AG09319 (cell line): ENCODE data around the gene SENP7.
"Not testable (repeated sequence)": the region's sequence is repeated elsewhere in the genome, so short reads cannot be mapped to it uniquely, and the experiment has no call there.

Experiments used
- DNase-seq: peaks from one replicate; pipeline ENCODE4 v3.0.0-alpha.2; 2010; ENCODE audit warnings: low read depth; ENCODE audit errors: extremely low read depth
- TF ChIP-seq, protein P1 (sequence below): IDR thresholded peaks from 2 replicates; pipeline ENCODE4 v1.5.1; 2011; ENCODE audit warnings: low read depth, mild to moderate bottlenecking, inconsistent platforms, low read length, moderate library complexity

Gene SENP7

GRCh38 chr3:101544161-101544850 is 31.3 kb upstream of the SENP7 start:
- DNase-seq: no peak
- TF ChIP-seq, protein P1, sequence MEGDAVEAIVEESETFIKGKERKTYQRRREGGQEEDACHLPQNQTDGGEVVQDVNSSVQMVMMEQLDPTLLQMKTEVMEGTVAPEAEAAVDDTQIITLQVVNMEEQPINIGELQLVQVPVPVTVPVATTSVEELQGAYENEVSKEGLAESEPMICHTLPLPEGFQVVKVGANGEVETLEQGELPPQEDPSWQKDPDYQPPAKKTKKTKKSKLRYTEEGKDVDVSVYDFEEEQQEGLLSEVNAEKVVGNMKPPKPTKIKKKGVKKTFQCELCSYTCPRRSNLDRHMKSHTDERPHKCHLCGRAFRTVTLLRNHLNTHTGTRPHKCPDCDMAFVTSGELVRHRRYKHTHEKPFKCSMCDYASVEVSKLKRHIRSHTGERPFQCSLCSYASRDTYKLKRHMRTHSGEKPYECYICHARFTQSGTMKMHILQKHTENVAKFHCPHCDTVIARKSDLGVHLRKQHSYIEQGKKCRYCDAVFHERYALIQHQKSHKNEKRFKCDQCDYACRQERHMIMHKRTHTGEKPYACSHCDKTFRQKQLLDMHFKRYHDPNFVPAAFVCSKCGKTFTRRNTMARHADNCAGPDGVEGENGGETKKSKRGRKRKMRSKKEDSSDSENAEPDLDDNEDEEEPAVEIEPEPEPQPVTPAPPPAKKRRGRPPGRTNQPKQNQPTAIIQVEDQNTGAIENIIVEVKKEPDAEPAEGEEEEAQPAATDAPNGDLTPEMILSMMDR: no peak

GRCh38 chr3:101542957-101543356 is 29.9 kb upstream of the SENP7 start:
- TF ChIP-seq, protein P1: no peak
- DNase-seq: no peak

DNA sequence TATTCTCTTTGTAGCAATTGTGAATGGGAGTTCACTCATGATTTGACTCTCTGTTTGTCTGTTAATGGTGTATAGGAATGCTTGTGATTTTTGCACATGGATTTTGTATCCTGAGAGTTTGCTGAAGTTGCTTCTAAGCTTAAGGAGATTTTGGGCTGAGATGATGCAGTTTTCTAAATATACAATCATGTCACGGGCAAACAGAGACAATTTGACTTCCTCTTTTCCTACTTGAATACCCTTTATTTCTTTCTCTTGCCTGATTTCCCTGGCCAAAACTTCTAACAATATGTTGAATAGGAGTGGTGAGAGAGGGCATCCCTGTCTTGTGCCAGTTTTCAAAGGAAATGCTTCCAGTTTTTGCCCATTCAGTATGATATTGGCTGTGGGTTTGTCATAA is 23.9 kb upstream of the SENP7 start:
- DNase-seq: not testable (repeated sequence)

DNA sequence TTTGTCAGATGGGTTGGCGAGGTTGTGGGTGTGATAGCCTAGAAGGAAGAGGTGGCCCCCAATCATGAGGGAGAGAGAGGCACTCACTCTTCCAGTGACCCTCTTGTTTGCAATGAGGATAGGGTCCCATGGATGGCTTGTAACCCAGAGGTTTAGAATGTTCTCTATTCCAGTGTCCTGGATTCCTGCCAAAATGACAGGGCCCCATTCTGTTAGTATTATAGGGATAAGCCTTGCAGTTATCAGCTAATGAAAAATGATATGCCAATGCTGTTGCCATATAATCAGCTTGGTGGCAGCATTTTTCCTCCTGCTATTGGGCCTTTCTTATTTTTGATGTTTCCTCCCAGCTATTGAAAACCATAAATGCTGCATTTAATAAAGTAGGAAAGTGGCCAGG is 23.3 kb upstream of the SENP7 start:
- DNase-seq: no peak
- TF ChIP-seq, protein P1: no peak

GRCh38 chr3:101535221-101535620 is 22.2 kb upstream of the SENP7 start:
- DNase-seq: no peak
- TF ChIP-seq, protein P1: no peak

DNA sequence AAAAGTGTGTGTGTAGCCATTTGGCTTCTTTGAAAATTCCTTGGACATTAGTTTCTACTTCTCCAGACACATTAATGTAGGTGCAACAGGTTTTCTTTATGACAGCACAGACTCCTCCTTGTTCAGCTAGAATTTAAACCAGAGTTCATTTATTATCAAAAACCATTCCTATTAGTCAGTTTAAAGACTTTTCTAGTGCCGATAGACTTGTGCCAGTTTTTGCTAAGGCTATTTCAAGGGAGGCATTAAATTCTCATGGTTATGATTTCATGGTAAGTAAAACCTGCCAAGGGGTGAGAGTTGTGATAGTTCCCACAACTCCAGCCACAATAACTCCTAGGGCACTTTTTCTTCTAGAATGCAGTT is 20.6 kb upstream of the SENP7 start:
- no peak for DNase-seq
- TF ChIP-seq, protein P1: no peak

- TF ChIP-seq, protein P1: no peak
- no peak for DNase-seq
These were observed 20.0 kb upstream of the SENP7 start for GRCh38 chr3:101532783-101533602.
